Endothelial cell of umbilical vein (primary cell): Measurements from ENCODE around the gene MYO6. TPM values are rescaled to one million over a fixed set of nuclear protein-coding genes. Genes with fewer than 3 reads are reported as not detected.

ENCODE experiments used
- BruUV-seq: library from RNA; stranded (reverse); fragments of 400-500 nt; replicated peaks from 2 replicates; lab custom pipeline; 2021; lab: Mats Ljungman, UMichigan
- CTCF ChIA-PET: fragments of 300-600, 350-600 bp; sonication (Branson Sonifier 250); formaldehyde crosslinking; loops from one replicate; lab custom pipeline; 2021; ENCODE audit warnings: antibody characterized with exemption, inconsistent platforms; lab: Charles Lee
- POLR2A ChIA-PET: fragments of 300-600, 350-600 bp; sonication (Branson Sonifier 250); formaldehyde crosslinking; loops from one replicate; lab custom pipeline; 2021; ENCODE audit warnings: antibody characterized with exemption, inconsistent platforms; lab: Charles Lee
- DNase-seq: peaks from one replicate; pipeline ENCODE4 v3.0.0-alpha.2; 2011; ENCODE audit warnings: low read depth, low spot score
- FAIRE-seq: peaks from 2 replicates; lab custom pipeline; 2011; peaks lifted over from hg19 to GRCh38; lab: Jason Lieb, UNC
- H2AFZ ChIP-seq: 2 replicates; pipeline ENCODE4 v1.6.0; 2012; ENCODE audit warnings: low read depth, low read length, control low read depth, inconsistent platforms
- H3K27ac ChIP-seq: 2 replicates; pipeline ENCODE4 v1.5.1; 2011; ENCODE audit warnings: low read depth, mild to moderate bottlenecking, control low read depth, low read length, moderate library complexity; ENCODE audit not compliant: insufficient read depth
- H3K27me3 ChIP-seq, 2 experiments: 2 replicates each; pipeline versions ENCODE4 v1.6.0 to v1.6.1; 2011; ENCODE audit warnings: low read length in 2 of 2, mixed read lengths in 1 of 2; ENCODE audit not compliant: control insufficient read depth in 2 of 2, insufficient read depth in 2 of 2
- H3K36me3 ChIP-seq, 2 experiments: 2 replicates in 1 of 2; 3 replicates in 1 of 2; pipeline ENCODE4 v1.5.1; 2011; ENCODE audit warnings: low read length in 2 of 2, mild to moderate bottlenecking in 1 of 2, moderate library complexity in 1 of 2; ENCODE audit not compliant: control insufficient read depth in 2 of 2, insufficient read depth in 2 of 2; ENCODE audit errors: extremely low read depth in 1 of 2
- H3K4me1 ChIP-seq: 3 replicates; pipeline ENCODE4 v1.5.1; 2011; ENCODE audit warnings: mild to moderate bottlenecking, low read length; ENCODE audit not compliant: control insufficient read depth, insufficient read depth; ENCODE audit errors: extremely low read depth
- H3K4me2 ChIP-seq: 2 replicates; pipeline ENCODE4 v1.6.1; 2011; ENCODE audit warnings: low read length, control low read depth, mixed read lengths; ENCODE audit not compliant: insufficient read depth
- H3K4me3 ChIP-seq, 3 experiments: fragments of 200-600 bp in 1 of 3; sonication (generic), shearing (Covaris generic) in 1 of 3; replicated peaks in 1 of 3; 2 replicates each; pipeline ENCODE4 v1.5.1; 2011 to 2016; ENCODE audit warnings: control low read depth in 3 of 3, low read length in 3 of 3, mild to moderate bottlenecking in 2 of 3, inconsistent platforms in 1 of 3, low read depth in 1 of 3, moderate library complexity in 1 of 3; ENCODE audit not compliant: insufficient read depth in 1 of 3
- H3K79me2 ChIP-seq: 2 replicates; pipeline ENCODE4 v1.6.0; 2012; ENCODE audit warnings: low read length, inconsistent platforms; ENCODE audit not compliant: control insufficient read depth, insufficient read depth
- H3K9ac ChIP-seq: replicated peaks from 2 replicates; pipeline ENCODE3; 2011; ENCODE audit warnings: low read length, control low read depth; ENCODE audit not compliant: insufficient read depth; ENCODE audit errors: extremely low read depth
- H3K9me1 ChIP-seq: replicated peaks from 3 replicates; pipeline ENCODE4 v1.6.0; 2011; ENCODE audit warnings: mild to moderate bottlenecking, low read length; ENCODE audit not compliant: control insufficient read depth, insufficient read depth; ENCODE audit errors: extremely low read depth
- H3K9me3 ChIP-seq: replicated peaks from 2 replicates; pipeline ENCODE4 v1.5.1; 2012; ENCODE audit warnings: low read length, inconsistent platforms; ENCODE audit not compliant: control insufficient read depth, insufficient read depth
- H4K20me1 ChIP-seq: replicated peaks from 2 replicates; pipeline ENCODE3; 2011; ENCODE audit warnings: mild to moderate bottlenecking, low read length; ENCODE audit not compliant: control insufficient read depth, insufficient read depth; ENCODE audit errors: extremely low read depth
- CTCF ChIP-seq, 2 donors: IDR thresholded peaks; 1 replicate in 1 of 2; 2 replicates in 1 of 2; pipeline ENCODE4 v1.5.1; 2011; ENCODE audit warnings: low read length in 2 of 2, mild to moderate bottlenecking in 2 of 2, moderate library complexity in 2 of 2, control low read depth in 1 of 2, inconsistent platforms in 1 of 2, low read depth in 1 of 2; ENCODE audit not compliant: insufficient read depth in 1 of 2; ENCODE audit errors: extremely low read depth in 1 of 2
- EZH2 ChIP-seq: IDR thresholded peaks from 2 replicates; pipeline ENCODE4 v1.6.1; 2012; ENCODE audit warnings: borderline replicate concordance, low read depth, mild to moderate bottlenecking, moderate library complexity, low read length, inconsistent platforms; ENCODE audit not compliant: severe bottlenecking
- FOS ChIP-seq: IDR thresholded peaks from 2 replicates; pipeline ENCODE4 v1.6.1; 2011; ENCODE audit warnings: mild to moderate bottlenecking, low read length, moderate library complexity, borderline replicate concordance; ENCODE audit not compliant: insufficient read depth
- GATA2 ChIP-seq: IDR thresholded peaks from 2 replicates; pipeline ENCODE4 v1.7.0; 2011; ENCODE audit warnings: low read depth, mild to moderate bottlenecking, moderate library complexity, mixed read lengths, low read length; ENCODE audit not compliant: insufficient read length, insufficient read depth
- JUN ChIP-seq: IDR thresholded peaks from 2 replicates; pipeline ENCODE4 v1.6.1; 2011; ENCODE audit warnings: borderline replicate concordance, low read depth; ENCODE audit not compliant: insufficient read length, insufficient read depth
- MAX ChIP-seq: IDR thresholded peaks from 2 replicates; pipeline ENCODE4 v1.6.1; 2011; ENCODE audit not compliant: insufficient read depth, insufficient read length
- MYC ChIP-seq: IDR thresholded peaks from one replicate; pipeline ENCODE4 v1.6.1; 2011; ENCODE audit warnings: mild to moderate bottlenecking, low read depth, low read length
- POLR2A ChIP-seq: IDR thresholded peaks from 2 replicates; pipeline ENCODE4 v1.6.1; 2012; ENCODE audit warnings: low read depth, mild to moderate bottlenecking, control low read depth, low read length
- POLR2AphosphoS5 ChIP-seq: IDR thresholded peaks from 2 replicates; pipeline ENCODE4 v1.6.1; 2012; ENCODE audit warnings: low read depth, mild to moderate bottlenecking, control low read depth, low read length, moderate library complexity; ENCODE audit not compliant: insufficient read depth
- dilution Hi-C: fragments of 300-500 bp; cut with MboI; formaldehyde crosslinking; loops from one replicate; pipeline ENCODE4 v1.15.0; 2019; ENCODE audit warnings: low sequenced_read_pairs; ENCODE audit not compliant: extremely low pct_ligation_motif_present
- intact Hi-C: fragments of 100-400 bp; cut with micrococcal nuclease; formaldehyde crosslinking; loops from one replicate; pipeline ENCODE4 v1.10.0; 2022
- polyA plus RNA-seq, 4 experiments: library from polyadenylated mRNA; depleted of rRNA in 3 of 4; stranded (reverse) in 3 of 4; unstranded in 1 of 4; fragments of >200 nt; gene quantifications; 2 replicates each; pipeline versions ENCODE4 v1.2.1 to v1.2.3, GENCODE V29; 2011 to 2012; ENCODE audit warnings: missing spikeins in 1 of 4
- total RNA-seq: library from RNA; stranded (reverse); gene quantifications from 2 replicates; pipeline ENCODE4 v1.2.3, GENCODE V29; 2021

The MYO6 gene
- total and polyA plus RNA-seq, 2 donors (not counting 3 experiments of a cell fraction or from before 2014, with no cell fraction given): 15.5 to 68.0 TPM

- no peak for DNase-seq
- no peak for FAIRE-seq
- ChIA-PET CTCF (interaction anchor here (0.9 to 2.3 kb wide), 3 partner anchors 9 to 1511 kb away, joined by 3 to 18 read pairs (median 4); no protein-coding TSS in a partner anchor), POLR2A (no interaction called here)
- no peak for TF ChIP-seq FOS
- Histone ChIP-seq H3K4me1 (no peaks in the 10 kb centered on the region), H3K79me2 (no peaks in the 10 kb centered on the region), H3K9me1 (no peaks in the 10 kb centered on the region), H3K9ac (no peak overlapping the region), H3K36me3 (no peaks in the 10 kb centered on the region), H3K27me3 (peaks cover 5 to 32% of the 10 kb centered on the region in 2 experiments), H3K27ac (no peak overlapping the region), H4K20me1 (no peaks in the 10 kb centered on the region), H3K4me3 (no peak overlapping the region), H2AFZ (no peak overlapping the region), H3K4me2 (no peak overlapping the region), H3K9me3 (no peaks in the 10 kb centered on the region)
- dilution Hi-C loops: no loop called here
- no TSS peak for BruUV-seq
- intact Hi-C loops: no loop called here
Observed at GRCh38 chr6:75946146-75946831, 197.2 kb downstream of the MYO6 start.

- DNase-seq (no peak), FAIRE-seq (no peak)
- no TSS peak for BruUV-seq
- no peak for TF ChIP-seq MAX
- no peak for TF ChIP-seq POLR2A
- TF ChIP-seq FOS: no peak
- TF ChIP-seq MYC: no peak
- TF ChIP-seq POLR2AphosphoS5: no peak
- no peak for TF ChIP-seq JUN
- no peak for TF ChIP-seq GATA2
- no peak for TF ChIP-seq CTCF (IDR thresholded peaks at IDR 0.05; ENCODE audit: extremely low read depth in 1 of 2, insufficient read depth in 1 of 2, low read depth in 1 of 2, low read length in 2 of 2)
- no peak for TF ChIP-seq EZH2
- dilution Hi-C loops (no loop called here), intact Hi-C loops (no loop called here)
- no peak overlapping the region for H3K4me2 ChIP-seq
- ChIA-PET CTCF (no interaction called here), POLR2A (no interaction called here)
- no peaks in the 10 kb centered on the region for H3K9me3 ChIP-seq
- H3K4me1 ChIP-seq: no peaks in the 10 kb centered on the region
- no peak overlapping the region for H3K9ac ChIP-seq
- no peaks in the 10 kb centered on the region for H3K79me2 ChIP-seq
- no peak overlapping the region for H2AFZ ChIP-seq
- no peaks in the 10 kb centered on the region for H3K9me1 ChIP-seq
- H3K27ac ChIP-seq: no peak overlapping the region
- H4K20me1 ChIP-seq: no peaks in the 10 kb centered on the region
- no peak overlapping the region for H3K4me3 ChIP-seq
- no peaks in the 10 kb centered on the region for H3K36me3 ChIP-seq
- H3K27me3 ChIP-seq: peaks cover 5 to 26% of the 10 kb centered on the region in 2 experiments
Observed at GRCh38 chr6:75947935-75948334, 198.9 kb downstream of the MYO6 start.
